ENCODE data around the gene CORO2B.

- TF ChIP-seq SMC3 (IDR thresholded peaks at IDR 0.05; ENCODE audit: low read depth, low read length) (no peak), CTCF (conservative IDR thresholded peaks at IDR 0.05; ENCODE audit: low read depth, low read length) (no peak), RAD21 (IDR thresholded peaks at IDR 0.05; ENCODE audit: low read length) (no peak), POLR2A (IDR thresholded peaks at IDR 0.05; ENCODE audit: low read depth, low read length) (no peak), MAZ (IDR thresholded peaks at IDR 0.05; ENCODE audit: borderline replicate concordance, low read depth, low read length) (no peak)
Measured at GRCh38 chr15:68666812-68667450, 88.1 kb downstream of the CORO2B start.
